ENCODE measurements around the gene ANO4.
"Not testable (repeated sequence)": the region's sequence is repeated elsewhere in the genome, so short reads cannot be mapped to it uniquely, and the experiment has no call there.

Gene ANO4

DNA sequence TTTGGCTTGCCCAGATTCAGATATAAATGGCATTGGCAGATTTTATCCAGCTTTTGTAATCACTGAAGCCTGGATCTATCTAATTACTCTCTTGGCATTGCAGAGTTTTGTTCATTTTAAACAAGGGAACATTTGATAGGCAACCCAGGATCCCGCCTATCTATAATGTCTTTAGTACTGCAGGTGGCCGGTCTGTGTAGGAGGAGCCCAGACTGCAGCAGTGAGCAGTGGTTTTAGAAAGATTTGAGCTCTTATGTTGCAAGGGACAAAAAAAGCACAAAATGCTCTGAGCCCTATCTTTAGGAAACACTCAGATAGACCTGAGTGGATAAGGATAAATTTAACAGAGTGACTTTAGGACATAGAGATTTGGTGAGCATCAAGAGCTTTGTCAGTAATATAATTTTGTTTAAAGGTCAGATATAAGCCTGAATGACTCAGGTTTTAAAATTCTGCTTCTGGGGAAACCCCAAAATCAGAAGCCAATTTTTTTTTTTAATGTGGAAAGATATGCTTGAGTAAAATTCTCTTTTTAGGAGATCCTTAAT is 250.0 kb downstream of the ANO4 start:
- no peak for DNase-seq (ENCODE audit: low spot score)

DNA sequence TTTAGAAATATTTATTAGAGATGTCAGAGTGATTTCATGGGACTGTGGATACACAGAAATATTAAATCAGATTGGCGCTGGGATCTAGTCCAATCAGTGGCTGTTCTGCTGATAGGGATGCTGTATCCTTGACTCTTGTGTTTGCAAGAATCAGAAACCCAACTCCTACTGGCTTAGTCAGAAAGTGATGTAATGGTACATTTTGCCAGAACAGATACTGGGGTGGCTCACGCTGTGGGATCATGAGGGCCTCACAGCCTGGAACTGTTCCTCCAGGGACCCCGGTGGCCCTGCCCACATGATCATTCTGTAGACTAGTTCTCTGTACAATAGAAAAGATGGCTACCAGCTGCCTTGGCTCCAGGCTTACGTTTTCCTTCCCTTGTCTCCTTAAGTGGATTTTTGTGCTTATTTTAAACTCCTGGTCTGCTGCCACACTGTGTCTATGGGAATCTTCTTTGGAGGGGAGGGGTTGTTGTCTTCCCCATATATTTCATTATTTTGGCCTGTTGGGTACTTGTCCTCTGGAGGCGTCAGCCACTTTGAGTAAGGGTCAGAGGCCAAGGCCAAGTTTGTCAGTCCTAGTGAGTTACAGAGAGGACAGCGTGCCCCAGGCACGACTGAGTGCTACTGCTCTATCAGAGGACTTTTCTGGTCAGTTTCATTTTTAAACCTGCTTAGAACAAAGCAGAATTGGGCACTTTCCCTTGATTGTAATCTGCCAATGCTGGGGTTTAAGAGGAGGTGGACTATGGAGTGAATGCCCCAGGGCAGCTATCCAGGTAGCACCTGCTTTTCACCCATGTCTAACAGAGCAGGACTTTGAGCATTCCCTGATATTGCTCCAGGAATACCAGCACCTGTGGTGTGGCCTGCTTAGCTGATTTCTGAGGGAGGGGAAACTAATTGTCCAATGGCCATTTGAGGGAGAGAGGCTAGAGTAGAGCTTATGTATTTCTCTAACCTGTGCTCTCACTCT is 251.2 kb downstream of the ANO4 start:
- no peak for DNase-seq (ENCODE audit: low spot score)

- DNase-seq (ENCODE audit: low spot score), result no peak
Measured at GRCh38 chr12:101047652-101048051, 253.1 kb downstream of the ANO4 start.

- no peak for DNase-seq (ENCODE audit: low spot score)
Measured at GRCh38 chr12:101050631-101051030, 256.1 kb downstream of the ANO4 start.

DNA sequence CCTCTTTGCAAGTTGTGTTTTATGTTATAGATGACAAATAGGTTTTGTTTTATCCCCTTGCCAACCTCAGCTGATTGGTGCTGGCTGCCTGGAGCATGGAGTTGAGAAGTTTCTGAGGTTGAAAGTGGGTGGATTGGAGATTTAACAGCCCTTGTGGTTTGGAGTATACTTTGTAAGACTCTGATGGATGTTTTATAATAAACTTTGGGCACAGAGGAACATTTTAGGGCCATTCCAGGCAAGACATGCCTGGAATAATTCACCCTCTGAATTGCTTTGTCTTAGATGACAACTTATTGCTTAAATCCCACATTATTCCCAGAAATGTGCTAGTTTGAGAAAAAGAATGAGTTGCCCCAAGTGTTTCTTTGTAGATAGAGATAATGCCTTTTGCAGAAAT is 256.6 kb downstream of the ANO4 start:
- no peak for DNase-seq (ENCODE audit: low spot score)

DNA sequence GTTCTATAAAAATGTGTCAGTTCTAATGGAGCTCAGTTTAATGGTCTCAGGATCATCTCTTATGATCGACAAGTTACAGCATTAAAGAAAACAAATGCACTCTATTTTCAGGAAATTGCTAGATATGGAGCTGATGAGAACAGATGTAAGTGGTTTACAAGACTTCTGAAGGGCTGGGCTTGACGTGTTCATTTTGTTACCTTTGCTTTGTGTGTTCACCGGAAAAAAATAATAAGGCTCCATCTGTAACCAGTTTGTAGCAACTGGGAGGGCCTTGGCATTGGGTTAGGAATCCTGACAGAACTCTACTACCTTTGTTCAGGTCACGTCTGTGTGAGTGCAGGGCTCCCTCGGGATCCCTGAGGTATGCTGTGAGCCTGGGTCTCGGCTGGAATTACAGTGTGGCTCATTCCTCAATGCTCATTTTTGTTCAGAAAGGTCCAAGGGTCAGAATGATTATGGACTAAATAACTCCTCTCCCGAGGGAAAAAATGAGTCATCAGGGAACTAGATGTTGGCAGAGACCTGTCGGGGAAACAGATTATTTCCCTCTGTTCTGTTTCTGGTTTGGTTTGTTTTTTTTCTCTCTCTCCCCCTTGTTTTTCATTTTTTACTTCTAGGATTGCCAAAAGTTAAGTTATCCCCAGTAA is 257.4 kb downstream of the ANO4 start:
- DNase-seq (ENCODE audit: low spot score), result no peak

GRCh38 chr12:101053203-101053602 is 258.6 kb downstream of the ANO4 start:
- no peak for DNase-seq (ENCODE audit: low spot score)

DNA sequence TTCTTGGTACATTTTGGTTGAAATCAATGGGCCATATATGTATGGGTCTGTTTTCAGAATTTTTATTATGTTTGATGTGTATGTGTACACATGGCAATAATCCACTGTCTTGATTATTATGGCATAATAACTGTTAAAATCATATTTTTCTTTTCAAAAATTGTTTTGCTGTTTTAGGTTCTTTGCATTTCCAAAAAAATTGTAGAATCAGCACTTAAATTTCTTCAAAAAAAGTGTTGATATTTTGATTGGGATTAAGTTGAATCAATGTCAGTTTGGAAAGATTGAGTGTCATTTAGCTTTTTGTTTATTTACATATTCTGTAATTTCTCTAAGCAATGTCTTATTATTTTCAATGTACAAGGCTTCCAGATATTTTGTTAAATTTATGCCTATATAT is 261.4 kb downstream of the ANO4 start:
- no peak for DNase-seq (ENCODE audit: low spot score)

DNA sequence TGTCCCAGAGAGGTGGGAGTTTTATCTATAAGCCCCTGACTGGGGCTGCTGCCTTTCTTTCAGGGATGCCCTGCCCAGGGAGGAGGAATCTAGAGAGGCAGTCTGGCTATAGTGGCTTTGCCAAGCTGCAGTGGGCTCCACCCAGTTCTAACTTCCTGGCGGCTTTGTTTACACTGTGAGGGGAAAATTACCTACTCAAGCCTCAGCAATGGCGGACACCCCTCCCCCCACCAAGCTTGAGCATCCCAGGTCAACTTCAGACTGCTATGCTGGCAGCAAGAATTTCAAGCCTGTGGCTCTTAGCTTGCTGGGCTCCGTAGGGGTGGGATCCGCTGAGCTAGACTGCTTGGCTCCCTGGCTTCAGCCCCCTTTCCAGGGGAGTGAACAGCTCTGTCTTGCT is 267.9 kb downstream of the ANO4 start:
- DNase-seq (ENCODE audit: low spot score), result not testable (repeated sequence)

GRCh38 chr12:101064721-101065120 is 270.1 kb downstream of the ANO4 start:
- DNase-seq (ENCODE audit: low spot score), result no peak

- no peak for DNase-seq (ENCODE audit: low spot score)
Measured at GRCh38 chr12:101066489-101066888, 271.9 kb downstream of the ANO4 start.

DNA sequence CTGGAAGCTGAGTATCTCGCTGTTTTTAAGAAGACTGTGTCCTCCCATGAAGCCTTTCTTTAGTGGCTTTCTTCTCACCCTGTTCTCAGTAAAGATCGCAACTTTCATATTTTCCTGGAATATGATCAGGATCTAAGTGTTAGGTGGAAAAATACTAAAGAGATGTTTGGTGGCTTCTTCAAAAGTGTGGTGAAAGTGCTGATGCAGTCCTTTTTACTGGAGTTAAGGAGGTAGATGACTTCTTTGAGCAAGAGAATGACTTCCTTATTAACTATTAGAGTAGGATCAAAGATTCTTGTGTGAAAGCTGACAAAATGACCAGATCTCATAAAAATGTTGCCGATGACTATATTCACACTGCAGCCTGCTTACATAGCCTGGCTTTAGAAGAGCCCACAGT is 273.8 kb downstream of the ANO4 start:
- no peak for DNase-seq (ENCODE audit: low spot score)

DNA sequence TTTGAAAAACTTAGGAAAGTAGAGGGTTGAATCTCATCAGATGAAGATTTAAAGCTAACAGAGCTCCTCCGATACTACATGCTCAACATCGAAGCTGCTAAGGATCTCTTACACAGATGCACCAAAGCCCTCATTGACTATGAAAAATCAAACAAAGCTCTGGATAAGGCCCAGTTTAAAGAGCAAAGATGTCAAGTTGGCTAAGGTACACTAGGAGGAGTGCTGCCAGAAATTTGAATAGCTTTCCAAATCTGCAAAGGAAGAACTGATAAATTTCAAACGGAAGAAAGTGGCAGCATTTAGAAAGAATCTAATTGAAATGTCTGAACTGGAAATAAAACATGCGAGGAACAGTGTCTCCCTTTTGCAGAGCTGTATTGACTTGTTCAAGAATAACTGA is 274.3 kb downstream of the ANO4 start:
- DNase-seq (ENCODE audit: low spot score), result no peak

DNA sequence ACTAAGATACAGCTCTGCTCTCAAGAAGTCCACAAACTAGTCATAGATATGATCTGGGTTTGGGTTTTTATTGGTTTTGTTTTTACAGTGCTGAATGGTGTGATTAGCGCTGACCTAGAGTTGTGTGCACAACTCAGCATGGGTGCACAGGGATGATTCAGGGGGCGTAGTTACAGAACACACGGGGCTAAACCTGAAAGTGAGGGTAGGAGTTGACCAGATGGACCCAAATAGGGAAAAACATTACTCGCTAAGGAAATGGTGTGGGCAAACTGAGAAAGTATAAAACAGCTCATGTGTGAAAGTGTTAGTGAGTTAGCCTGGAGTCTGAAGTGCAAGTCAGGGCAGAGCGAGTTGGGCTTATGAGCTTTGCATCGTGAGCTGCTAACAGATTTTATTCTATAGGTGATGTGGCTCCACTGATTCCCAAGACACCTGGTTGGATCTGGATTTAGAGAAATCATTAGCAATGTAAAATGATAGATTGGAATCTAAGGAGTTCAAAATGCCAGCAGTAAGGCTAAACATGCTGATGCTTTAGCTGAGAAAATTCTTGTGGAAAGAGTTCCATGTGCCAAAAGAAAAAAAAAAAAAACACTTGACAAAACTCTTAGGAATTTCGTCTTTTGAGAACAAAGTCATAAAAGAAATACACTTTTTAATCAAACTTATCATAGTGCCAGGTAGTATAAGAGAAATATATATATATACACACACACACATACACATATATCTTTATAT is 280.5 kb downstream of the ANO4 start:
- no peak for DNase-seq (ENCODE audit: low spot score)

DNA sequence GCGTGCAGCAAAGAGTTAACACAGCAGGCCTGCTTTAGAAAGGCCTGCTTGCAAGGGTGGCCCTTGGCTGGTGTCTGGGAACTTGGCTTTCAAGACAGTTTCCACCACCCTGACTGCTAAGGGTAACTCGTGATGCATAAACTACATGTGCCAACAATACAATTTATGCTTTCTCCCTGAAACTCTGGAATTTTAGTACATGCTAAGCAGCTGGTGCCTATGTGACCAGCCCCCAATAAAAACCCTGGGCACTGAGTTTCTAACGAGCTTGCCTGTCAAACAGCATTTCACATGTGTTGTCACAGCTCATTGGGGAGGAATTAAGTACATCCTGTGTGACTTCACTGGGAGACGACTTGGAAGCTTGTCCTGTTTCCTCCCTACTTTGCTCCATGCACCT is 282.3 kb downstream of the ANO4 start:
- no peak for DNase-seq (ENCODE audit: low spot score)

DNA sequence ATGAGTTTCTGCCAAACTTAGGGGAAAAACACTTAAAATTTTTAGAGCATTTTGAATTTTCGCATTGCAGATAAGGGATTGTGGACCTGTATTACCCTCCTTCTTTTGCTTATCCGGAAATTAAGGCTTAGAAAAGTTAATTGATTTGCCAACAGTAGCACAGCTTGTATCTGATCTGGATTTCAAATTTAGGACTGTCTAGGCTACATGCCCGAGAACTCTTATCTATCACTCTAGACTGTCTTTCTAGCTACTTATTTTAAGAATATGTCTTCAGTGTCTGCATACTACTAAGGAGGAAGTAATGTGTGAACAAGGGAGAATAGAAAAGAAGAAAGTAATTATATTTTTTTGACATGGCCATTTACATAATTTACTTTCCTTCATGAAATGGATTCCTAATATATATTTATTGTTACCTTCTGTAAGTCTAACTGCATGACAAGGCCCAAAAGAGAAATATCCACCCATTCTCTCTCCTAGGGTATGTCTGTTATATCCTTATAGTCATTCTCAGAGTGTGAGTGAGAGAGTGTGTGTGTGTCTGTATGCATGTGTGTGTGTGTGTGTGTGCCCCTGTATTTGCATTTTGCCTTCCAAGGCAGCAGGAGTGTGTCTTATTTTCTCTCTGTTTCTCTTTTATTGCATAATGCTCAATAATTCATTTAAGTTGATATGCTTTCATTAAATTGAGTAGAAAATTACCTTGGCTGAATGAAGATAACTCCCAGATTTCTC is 283.4 kb downstream of the ANO4 start:
- DNase-seq (ENCODE audit: low spot score), result no peak

DNA sequence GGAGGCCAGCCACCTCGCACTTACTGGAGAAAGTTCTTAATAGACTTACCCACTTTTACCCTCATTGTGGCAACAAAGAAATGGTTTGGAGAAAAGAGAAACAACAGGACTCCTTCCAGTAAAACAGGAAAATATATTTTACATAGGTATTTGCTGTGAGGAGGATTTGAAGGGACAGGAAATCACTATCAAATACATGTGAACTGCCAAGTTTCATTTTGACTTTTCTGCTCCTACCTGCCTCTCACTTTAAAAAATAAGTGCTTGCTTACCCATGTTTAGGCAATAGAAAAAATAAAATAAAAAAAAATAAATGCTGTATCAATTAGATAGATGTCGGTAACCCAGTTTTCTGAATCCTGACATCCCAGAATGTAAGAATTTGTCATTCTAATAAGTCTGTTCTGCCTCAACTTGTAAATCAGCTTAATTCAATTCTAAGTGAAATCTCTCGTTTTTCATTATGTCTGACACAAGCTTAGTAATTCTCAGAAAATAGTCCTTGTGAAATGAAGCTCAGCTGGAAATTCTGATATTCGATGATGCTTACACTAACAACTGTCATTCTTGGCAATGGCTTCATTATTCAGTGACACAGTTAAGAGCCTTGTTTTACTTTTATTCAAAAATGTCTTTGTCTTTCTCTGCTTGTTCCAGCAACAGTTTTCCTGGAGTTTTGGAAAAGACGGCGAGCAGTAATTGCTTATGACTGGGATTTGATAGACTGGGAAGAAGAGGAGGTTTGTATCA is 284.1 kb downstream of the ANO4 start:
- DNase-seq (ENCODE audit: low spot score), result no peak

GRCh38 chr12:101082706-101083105 is 288.1 kb downstream of the ANO4 start:
- DNase-seq (ENCODE audit: low spot score), result no peak

DNA sequence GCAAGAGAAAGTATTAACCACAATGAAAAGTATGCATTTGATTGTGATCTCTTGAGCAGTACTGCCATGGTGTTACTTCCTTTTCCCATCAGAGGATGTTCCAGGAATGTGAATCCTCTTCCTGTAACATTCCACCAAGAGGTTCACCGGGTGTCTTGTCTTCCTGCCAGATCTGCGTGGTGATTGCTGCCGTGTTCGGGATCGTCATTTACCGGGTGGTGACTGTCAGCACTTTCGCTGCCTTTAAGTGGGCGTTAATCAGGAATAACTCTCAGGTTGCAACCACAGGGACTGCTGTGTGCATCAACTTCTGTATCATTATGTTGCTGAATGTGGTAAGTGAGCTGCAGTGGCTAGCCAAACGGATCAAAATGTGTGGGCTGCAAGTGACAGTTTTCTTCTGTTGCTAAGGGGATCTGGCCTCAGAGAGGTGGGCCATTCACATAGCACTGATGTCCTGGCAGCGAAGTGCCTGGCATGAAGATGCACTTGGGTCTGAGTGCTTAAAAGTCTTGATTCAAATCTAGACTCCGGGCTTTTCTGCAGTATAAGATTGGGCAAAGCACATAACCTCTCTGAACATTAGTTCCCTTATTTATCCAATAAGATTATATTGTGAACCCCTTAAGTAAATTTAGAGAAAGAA is 292.0 kb downstream of the ANO4 start:
- no peak for DNase-seq (ENCODE audit: low spot score)

- no peak for DNase-seq (ENCODE audit: low spot score)
Measured at GRCh38 chr12:101087920-101088319, 293.3 kb downstream of the ANO4 start.

Measured in CD4-positive, alpha-beta T cell treated with Interleukin-6 at 100 ng/mL for 8 hours (primary cell).